ENCODE measurements around the gene ZDHHC8.

ZDHHC8 gene

DNA sequence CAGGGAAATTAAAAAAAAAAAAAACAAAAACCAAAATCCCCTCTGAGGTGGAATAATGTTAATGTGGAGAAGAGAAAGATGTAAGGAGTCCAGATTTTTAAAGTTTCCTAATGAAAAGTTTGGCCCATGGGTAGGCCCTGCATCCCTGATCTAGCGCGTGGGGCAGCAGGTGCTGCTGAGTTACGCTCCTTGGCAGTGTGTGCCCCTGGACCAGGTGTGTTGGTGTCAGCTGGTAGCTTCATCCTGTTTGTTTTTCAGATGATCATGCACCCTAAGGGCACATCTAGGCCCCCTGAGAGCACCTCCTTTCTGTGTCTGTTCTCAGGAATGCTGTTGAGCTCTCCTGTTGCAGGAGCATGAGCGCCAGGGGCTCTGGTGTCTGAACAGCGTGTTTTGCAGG is 44.8 kb upstream of the ZDHHC8 start:
- no peak for DNase-seq (ENCODE audit: low read depth)
- TF ChIP-seq, protein P1, sequence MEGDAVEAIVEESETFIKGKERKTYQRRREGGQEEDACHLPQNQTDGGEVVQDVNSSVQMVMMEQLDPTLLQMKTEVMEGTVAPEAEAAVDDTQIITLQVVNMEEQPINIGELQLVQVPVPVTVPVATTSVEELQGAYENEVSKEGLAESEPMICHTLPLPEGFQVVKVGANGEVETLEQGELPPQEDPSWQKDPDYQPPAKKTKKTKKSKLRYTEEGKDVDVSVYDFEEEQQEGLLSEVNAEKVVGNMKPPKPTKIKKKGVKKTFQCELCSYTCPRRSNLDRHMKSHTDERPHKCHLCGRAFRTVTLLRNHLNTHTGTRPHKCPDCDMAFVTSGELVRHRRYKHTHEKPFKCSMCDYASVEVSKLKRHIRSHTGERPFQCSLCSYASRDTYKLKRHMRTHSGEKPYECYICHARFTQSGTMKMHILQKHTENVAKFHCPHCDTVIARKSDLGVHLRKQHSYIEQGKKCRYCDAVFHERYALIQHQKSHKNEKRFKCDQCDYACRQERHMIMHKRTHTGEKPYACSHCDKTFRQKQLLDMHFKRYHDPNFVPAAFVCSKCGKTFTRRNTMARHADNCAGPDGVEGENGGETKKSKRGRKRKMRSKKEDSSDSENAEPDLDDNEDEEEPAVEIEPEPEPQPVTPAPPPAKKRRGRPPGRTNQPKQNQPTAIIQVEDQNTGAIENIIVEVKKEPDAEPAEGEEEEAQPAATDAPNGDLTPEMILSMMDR (conservative IDR thresholded peaks at IDR 0.05; ENCODE audit: low read length) = no peak
- H3K4me3 ChIP-seq (ENCODE audit: low read length) = no peak overlapping the region

DNA sequence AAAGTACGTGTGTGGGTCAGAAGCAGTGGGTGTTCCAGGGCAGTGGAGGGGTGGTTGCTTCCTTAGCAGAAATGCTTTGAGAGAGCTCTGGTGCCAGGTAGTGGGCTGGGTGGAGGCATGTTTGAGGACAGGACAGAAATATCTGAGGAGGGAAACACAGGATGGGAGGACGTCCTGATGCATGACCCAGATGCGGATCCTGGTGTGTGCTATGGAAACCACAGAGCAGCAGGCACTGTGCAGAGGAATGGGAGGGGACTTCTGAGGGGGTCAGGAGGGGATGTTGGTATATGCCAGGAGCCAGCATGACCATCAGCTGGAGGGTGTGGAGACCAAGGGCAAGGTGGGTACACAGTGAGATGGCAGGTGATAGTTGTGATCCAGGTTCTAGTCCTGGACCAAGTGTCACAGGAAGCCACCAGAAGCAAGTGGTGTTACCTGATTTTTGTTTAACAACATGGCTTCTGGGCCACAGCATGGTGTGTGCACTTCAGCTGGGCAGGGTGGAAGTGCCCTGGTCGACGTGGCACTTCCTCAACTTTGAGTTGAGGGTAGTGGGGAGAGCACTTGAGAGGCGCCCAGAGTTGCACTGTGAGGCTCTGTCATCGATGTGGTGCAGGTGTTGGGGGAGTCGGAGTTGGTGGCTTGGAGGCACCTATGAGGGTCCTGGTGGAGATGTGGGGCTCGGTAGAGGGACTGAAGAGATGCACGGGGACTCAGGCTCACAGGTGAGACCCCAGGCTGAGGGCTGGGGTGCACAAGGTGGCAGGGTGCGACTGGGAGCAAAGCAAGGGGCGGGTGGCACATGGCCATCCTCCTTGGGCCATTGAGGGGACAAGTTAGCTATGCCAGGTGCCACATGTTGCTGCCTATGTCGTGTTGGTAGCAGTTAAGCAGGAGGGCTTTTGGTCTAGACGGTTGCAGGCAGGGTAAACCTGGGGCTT is 44.0 kb upstream of the ZDHHC8 start:
- TF ChIP-seq, protein P1 (conservative IDR thresholded peaks at IDR 0.05; ENCODE audit: low read length) = no peak

DNA sequence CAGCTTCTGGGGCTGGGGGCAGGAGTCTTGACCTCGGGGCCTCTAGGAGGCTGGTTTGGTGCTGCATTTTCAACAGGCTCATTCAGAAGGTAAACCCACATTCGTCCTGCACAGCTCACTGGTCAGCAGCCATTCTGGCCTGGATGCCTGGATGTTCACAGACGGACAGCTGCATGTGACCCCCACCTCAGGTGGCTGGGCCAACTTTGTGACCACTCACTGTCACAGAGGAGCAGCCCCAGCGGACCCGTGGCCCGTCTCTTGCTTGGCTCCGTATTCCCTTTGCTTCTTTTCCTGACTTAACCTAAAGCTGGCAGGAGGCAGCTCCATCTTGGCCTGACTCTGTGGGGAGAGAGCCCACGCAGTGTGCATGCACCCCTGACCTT is 43.3 kb upstream of the ZDHHC8 start:
- H3K4me3 ChIP-seq (ENCODE audit: low read length) = no peak overlapping the region
- DNase-seq (ENCODE audit: low read depth) = no peak
- TF ChIP-seq, protein P1 (conservative IDR thresholded peaks at IDR 0.05; ENCODE audit: low read length) = no peak

More for the DNA sequence above, 44.0 kb upstream of the ZDHHC8 start:
- no peak for DNase-seq (ENCODE audit: low read depth)
- no peak overlapping the region for H3K4me3 ChIP-seq (ENCODE audit: low read length)

DNA sequence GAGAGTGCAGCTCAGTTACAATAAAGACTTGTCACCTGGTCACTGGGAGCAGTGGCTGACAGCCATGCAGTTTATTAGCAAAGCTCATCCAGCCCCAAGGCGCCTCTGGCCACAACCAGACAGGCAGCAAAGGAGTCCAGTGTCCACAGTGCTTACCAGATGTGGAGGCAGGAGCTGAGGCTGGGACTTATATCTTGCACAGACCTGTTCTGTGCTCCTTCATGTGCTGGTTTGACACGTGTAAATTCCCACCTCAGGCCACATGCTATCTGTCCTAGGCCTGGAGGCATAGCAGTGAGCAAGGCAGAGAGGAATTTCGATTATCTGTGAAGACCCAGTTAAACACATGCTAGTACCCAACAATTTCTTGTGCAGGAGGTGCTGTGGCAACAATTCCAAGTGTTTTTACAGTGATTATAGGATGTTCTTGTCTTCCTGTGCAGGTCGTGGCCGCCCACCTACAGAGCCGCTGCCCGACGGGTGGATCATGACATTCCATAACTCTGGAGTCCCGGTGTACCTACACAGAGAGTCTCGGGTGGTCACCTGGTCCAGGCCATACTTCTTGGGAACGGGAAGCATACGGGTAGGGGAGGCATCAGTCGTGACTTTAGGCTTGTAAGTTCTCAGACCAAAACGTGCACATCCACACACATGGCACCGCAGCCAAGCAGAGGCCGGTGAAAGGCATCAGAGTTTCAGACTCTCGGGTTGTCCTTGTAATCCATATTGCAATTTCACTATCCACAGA is 42.2 kb upstream of the ZDHHC8 start:
- DNase-seq (ENCODE audit: low read depth) = no peak
- no peak overlapping the region for H3K4me3 ChIP-seq (ENCODE audit: low read length)
- TF ChIP-seq, protein P1 (conservative IDR thresholded peaks at IDR 0.05; ENCODE audit: low read length) = no peak

DNA sequence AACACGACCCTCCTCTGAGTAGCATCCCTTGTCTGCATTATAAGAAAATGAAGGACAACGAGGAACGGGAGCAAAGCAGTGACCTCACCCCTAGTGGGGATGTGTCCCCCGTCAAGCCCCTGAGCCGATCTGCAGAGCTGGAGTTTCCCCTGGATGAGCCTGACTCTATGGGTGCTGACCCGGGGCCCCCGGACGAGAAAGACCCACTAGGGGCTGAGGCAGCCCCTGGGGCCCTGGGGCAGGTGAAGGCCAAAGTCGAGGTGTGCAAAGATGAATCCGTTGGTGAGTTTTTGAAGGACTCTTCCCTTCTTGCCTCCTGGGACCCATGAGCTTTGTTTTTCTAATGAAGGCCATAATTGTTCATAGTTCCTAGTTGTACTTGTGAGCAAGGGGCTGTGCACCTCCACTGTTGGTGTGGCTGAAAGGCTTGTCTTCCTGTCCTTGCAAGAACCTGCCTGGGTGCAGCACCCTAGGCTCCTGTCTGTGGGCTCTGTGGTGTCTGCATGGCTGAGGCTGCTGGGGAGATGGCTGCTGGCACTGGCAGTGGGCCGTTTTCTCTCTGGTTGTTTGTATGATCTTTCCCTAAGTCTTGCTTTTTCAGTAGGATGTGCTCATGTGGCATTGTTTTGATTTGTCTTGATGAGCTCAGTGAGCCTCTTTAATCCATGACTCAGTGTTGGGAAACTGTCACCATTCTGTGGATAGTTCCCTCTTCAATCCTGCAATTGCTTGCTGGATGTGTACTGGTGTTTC is 41.5 kb upstream of the ZDHHC8 start:
- TF ChIP-seq, protein P1 (conservative IDR thresholded peaks at IDR 0.05; ENCODE audit: low read length) = no peak
- no peak overlapping the region for H3K4me3 ChIP-seq (ENCODE audit: low read length)

DNA sequence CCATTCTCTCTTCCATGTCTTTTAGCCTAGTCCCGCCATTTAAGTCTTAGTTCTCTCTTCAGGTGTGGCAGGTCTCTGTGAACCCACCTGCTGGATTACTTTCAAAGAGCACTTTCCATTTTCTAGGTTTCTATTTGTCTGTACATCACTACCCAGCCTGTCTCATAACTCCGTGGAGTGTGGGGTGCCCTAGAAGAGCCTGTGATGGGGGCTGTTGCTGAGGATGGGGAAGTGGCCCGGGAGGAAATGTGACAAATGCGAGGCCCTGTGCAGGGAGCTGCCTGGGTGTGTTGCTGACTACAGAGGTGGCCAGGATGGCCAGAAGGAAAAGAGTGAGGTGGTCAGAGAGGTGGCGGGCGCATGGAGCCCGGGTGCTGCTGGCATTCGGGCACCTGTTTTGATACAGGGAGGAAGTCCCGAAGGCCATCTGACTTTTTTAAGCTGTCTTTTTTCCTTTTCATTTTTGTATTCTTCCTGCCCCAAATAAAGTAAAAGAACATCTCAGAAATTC is 40.8 kb upstream of the ZDHHC8 start:
- no peak for DNase-seq (ENCODE audit: low read depth)
- TF ChIP-seq, protein P1 (conservative IDR thresholded peaks at IDR 0.05; ENCODE audit: low read length) = no peak
- no peak overlapping the region for H3K4me3 ChIP-seq (ENCODE audit: low read length)

More for the DNA sequence above, 41.5 kb upstream of the ZDHHC8 start:
- peak; percentile 52 for DNase-seq (ENCODE audit: low read depth)
